ENCODE measurements around the gene DNAJB7.
A peak's percentile ranks its signal among the peaks of the same experiment; 100 is the strongest.
"Not testable (repeated sequence)": the region's sequence is repeated elsewhere in the genome, so short reads cannot be mapped to it uniquely, and the experiment has no call there.

The DNAJB7 gene

DNA sequence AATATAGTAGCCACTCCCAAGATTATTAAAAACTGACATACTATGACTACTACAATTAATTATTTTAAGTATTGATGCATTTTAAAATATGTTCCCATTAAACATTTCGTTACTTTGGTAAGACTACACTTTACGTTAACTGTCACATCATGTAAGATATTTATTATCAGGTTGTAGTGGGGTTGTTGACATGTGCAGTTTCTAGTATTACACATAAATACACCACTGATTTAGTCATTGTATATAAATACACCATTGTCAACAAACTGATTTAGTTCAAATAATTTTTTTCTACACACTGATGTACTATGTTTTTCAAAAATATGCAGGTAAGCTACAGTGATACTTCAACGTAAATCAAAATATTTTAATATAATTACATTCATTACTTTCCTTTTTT is 17.0 kb downstream of the DNAJB7 start:
- Histone ChIP-seq H3K27ac (ENCODE audit: low read depth, low read length) (no peak overlapping the region), H3K4me1 (ENCODE audit: control insufficient read depth, insufficient read depth, low read length) (no peaks in the 10 kb centered on the region), H3K9me3 (ENCODE audit: control insufficient read depth, insufficient read depth, low read depth, low read length) (no peaks in the 10 kb centered on the region), H3K27me3 (ENCODE audit: control insufficient read depth, insufficient read depth, low read length) (no peaks in the 10 kb centered on the region), H3K4me3 (ENCODE audit: low read depth, low read length) (no peak overlapping the region), H3K36me3 (ENCODE audit: control insufficient read depth, insufficient read depth, low read length) (peaks cover 98% of the 10 kb centered on the region), H3K9ac (ENCODE audit: low read length) (no peak overlapping the region)

DNA sequence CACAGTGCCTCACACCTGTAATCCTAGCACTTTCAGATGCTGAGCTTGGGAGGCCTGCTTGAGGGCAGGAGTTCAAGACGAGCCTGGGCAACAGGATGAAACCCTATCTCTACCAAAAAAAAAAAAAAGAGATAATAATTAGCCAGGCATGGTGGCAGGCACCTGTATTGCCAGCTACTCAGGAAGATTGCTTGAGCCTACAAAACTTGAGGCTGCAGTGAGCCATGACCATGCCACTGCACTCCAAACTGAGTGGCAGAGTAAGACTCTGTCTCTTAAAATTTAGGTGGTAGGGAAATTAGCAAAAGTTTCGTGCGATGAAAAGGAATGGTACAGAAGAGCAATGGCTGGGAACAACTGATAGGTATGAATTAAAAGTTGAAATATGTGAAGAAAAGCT is 23.4 kb downstream of the DNAJB7 start:
- H3K9me3 ChIP-seq (ENCODE audit: control insufficient read depth, insufficient read depth, low read depth, low read length), result no peaks in the 10 kb centered on the region
- H3K27me3 ChIP-seq (ENCODE audit: control insufficient read depth, insufficient read depth, low read length), result no peaks in the 10 kb centered on the region
- H3K36me3 ChIP-seq (ENCODE audit: control insufficient read depth, insufficient read depth, low read length), result peaks cover 94% of the 10 kb centered on the region
- no peak overlapping the region for H3K4me3 ChIP-seq (ENCODE audit: low read depth, low read length)
- H3K27ac ChIP-seq (ENCODE audit: low read depth, low read length), result no peak overlapping the region
- no peaks in the 10 kb centered on the region for H3K4me1 ChIP-seq (ENCODE audit: control insufficient read depth, insufficient read depth, low read length)
- no peak overlapping the region for H3K9ac ChIP-seq (ENCODE audit: low read length)

DNA sequence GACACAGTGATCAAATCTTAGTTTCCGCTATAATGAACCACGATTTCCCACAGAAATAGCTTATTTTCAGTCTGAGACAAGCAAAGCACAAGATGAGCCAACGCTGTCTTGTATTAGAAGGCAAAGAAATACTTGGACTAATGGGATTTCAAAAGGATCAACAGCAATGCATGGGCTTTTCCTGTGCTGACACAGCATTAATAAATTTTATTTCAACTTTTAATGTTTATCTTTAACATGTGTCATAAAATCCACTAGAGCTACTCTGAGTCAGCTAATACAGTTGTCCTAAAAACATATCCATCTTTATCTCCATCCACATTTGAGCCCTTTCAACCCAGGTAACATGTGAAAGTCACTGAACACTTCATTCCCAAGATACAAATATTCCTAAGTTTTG is 27.3 kb downstream of the DNAJB7 start:
- H3K9me3 ChIP-seq (ENCODE audit: control insufficient read depth, insufficient read depth, low read depth, low read length), result no peaks in the 10 kb centered on the region
- no peaks in the 10 kb centered on the region for H3K4me1 ChIP-seq (ENCODE audit: control insufficient read depth, insufficient read depth, low read length)
- no peak overlapping the region for H3K27ac ChIP-seq (ENCODE audit: low read depth, low read length)
- no peaks in the 10 kb centered on the region for H3K27me3 ChIP-seq (ENCODE audit: control insufficient read depth, insufficient read depth, low read length)
- no peak overlapping the region for H3K9ac ChIP-seq (ENCODE audit: low read length)
- no peak overlapping the region for H3K4me3 ChIP-seq (ENCODE audit: low read depth, low read length)
- peaks cover 93% of the 10 kb centered on the region for H3K36me3 ChIP-seq (ENCODE audit: control insufficient read depth, insufficient read depth, low read length)

GRCh38 chr22:40829131-40829530 is 32.8 kb downstream of the DNAJB7 start:
- peaks cover 89% of the 10 kb centered on the region for H3K36me3 ChIP-seq (ENCODE audit: control insufficient read depth, insufficient read depth, low read length)
- H3K27ac ChIP-seq (ENCODE audit: low read depth, low read length), result no peak overlapping the region
- no peaks in the 10 kb centered on the region for H3K9me3 ChIP-seq (ENCODE audit: control insufficient read depth, insufficient read depth, low read depth, low read length)
- H3K27me3 ChIP-seq (ENCODE audit: control insufficient read depth, insufficient read depth, low read length), result no peaks in the 10 kb centered on the region
- H3K4me1 ChIP-seq (ENCODE audit: control insufficient read depth, insufficient read depth, low read length), result peaks cover 11% of the 10 kb centered on the region
- H3K9ac ChIP-seq (ENCODE audit: low read length), result no peak overlapping the region
- H3K4me3 ChIP-seq (ENCODE audit: low read depth, low read length), result no peak overlapping the region

DNA sequence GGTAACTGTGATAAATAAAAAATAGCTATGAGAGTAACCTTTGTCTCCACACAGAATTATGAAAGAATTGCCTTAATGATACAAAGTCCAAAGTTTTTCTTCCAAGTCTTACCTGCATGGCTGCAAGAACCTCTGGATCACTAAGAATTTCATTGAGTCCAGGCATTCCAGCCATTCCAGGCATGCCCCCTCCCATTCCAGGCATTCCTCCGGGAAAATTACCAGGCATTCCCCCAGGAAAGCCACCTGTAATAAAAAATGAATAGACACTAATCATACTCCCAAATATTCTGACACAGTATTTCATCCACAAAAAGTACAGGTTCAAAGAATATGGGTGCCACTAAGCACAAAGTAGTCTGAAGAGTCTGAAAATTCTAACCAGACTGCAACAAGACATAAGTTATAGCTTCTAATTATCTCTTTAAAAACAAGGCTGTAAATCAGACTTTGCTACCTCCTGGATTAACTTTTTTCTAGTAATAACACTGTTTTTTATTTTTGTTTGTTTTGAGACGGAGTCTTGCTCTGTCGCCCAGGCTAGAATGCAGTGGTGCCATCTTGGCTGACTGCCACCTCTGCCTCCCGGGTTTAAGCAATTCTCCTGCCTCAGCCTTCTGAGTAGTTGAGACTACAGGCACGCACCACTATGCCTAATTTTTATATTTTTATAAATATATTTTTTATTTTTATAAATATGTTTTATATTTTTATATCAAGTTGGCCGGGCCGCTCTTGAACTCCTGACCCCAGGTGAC is 34.8 kb downstream of the DNAJB7 start:
- Histone ChIP-seq H3K4me1 (ENCODE audit: control insufficient read depth, insufficient read depth, low read length) (peaks cover 11% of the 10 kb centered on the region), H3K4me3 (ENCODE audit: low read depth, low read length) (no peak overlapping the region), H3K36me3 (ENCODE audit: control insufficient read depth, insufficient read depth, low read length) (peaks cover 89% of the 10 kb centered on the region), H3K27me3 (ENCODE audit: control insufficient read depth, insufficient read depth, low read length) (no peaks in the 10 kb centered on the region), H3K27ac (ENCODE audit: low read depth, low read length) (peak overlapping the region; percentile 67), H3K9ac (ENCODE audit: low read length) (no peak overlapping the region), H3K9me3 (ENCODE audit: control insufficient read depth, insufficient read depth, low read depth, low read length) (no peaks in the 10 kb centered on the region)

DNA sequence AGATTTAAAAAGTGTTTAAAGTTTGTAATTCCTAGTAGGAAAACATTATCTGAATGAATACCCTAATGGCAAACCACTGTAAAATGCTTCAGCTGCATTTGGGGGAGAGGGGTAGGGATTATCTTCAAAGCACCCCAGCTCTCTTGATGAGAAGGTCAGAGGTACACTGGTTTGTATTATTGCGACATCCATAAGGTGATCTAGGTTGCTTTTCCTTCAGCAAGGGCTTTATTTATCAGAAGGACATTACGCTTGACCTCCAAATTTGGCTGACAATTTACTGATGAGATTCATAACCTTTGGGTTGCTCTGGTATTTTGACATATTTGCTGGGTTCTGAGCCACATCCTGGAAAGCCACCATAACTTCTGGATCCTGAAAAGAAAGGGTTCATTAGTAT is 35.6 kb downstream of the DNAJB7 start:
- Histone ChIP-seq H3K27ac (ENCODE audit: low read depth, low read length) (peak overlapping the region; percentile 67), H3K4me1 (ENCODE audit: control insufficient read depth, insufficient read depth, low read length) (peaks cover 11% of the 10 kb centered on the region), H3K36me3 (ENCODE audit: control insufficient read depth, insufficient read depth, low read length) (peaks cover 80% of the 10 kb centered on the region)
- H3K27me3 ChIP-seq (ENCODE audit: control insufficient read depth, insufficient read depth, low read length); H3K9ac ChIP-seq (ENCODE audit: low read length); H3K9me3 ChIP-seq (ENCODE audit: control insufficient read depth, insufficient read depth, low read depth, low read length); H3K4me3 ChIP-seq (ENCODE audit: low read depth, low read length): not testable (repeated sequence)

GRCh38 chr22:40823426-40823825 is 38.5 kb downstream of the DNAJB7 start:
- Histone ChIP-seq H3K9me3 (ENCODE audit: control insufficient read depth, insufficient read depth, low read depth, low read length) (no peaks in the 10 kb centered on the region), H3K27me3 (ENCODE audit: control insufficient read depth, insufficient read depth, low read length) (no peaks in the 10 kb centered on the region), H3K4me3 (ENCODE audit: low read depth, low read length) (no peak overlapping the region), H3K9ac (ENCODE audit: low read length) (no peak overlapping the region), H3K4me1 (ENCODE audit: control insufficient read depth, insufficient read depth, low read length) (peaks cover 17% of the 10 kb centered on the region), H3K36me3 (ENCODE audit: control insufficient read depth, insufficient read depth, low read length) (peaks cover 51% of the 10 kb centered on the region), H3K27ac (ENCODE audit: low read depth, low read length) (no peak overlapping the region)

- Histone ChIP-seq H3K36me3 (ENCODE audit: control insufficient read depth, insufficient read depth, low read length) (peaks cover 24% of the 10 kb centered on the region), H3K4me3 (ENCODE audit: low read depth, low read length) (peak overlapping the region; percentile 53), H3K9ac (ENCODE audit: low read length) (no peak overlapping the region), H3K27ac (ENCODE audit: low read depth, low read length) (peak overlapping the region; percentile 26; the same call in 1 of the 2 replicates), H3K9me3 (ENCODE audit: control insufficient read depth, insufficient read depth, low read depth, low read length) (no peaks in the 10 kb centered on the region), H3K4me1 (ENCODE audit: control insufficient read depth, insufficient read depth, low read length) (peaks cover 7% of the 10 kb centered on the region; the same call in 1 of the 2 replicates), H3K27me3 (ENCODE audit: control insufficient read depth, insufficient read depth, low read length) (no peaks in the 10 kb centered on the region)
These were observed 42.2 kb downstream of the DNAJB7 start for GRCh38 chr22:40819599-40820140.

- H3K4me3 ChIP-seq (ENCODE audit: low read depth, low read length), result peak within 1 kb of the TSS; percentile 97
- peak within 1 kb of the TSS; percentile 61; the same call in 1 of the 2 replicates for H3K27ac ChIP-seq (ENCODE audit: low read depth, low read length)
- peak within 1 kb of the TSS; percentile 89 for H3K9ac ChIP-seq (ENCODE audit: low read length)
- H3K4me1 ChIP-seq (ENCODE audit: control insufficient read depth, insufficient read depth, low read length), result peaks cover 7% of the 10 kb centered on the region; the same call in 1 of the 2 replicates
- H3K27me3 ChIP-seq (ENCODE audit: control insufficient read depth, insufficient read depth, low read length), result no peaks in the 10 kb centered on the region
- H3K36me3 ChIP-seq (ENCODE audit: control insufficient read depth, insufficient read depth, low read length), result peaks cover 17% of the 10 kb centered on the region
- no peaks in the 10 kb centered on the region for H3K9me3 ChIP-seq (ENCODE audit: control insufficient read depth, insufficient read depth, low read depth, low read length)
These were observed 42.9 kb downstream of the DNAJB7 start, which contains the start of gene SLC25A17 for GRCh38 chr22:40818747-40819598. TSS of gene SLC25A17 (minus strand) at chr22:40819346. CDS start at chr22:40819248, 98 bp downstream.

DNA sequence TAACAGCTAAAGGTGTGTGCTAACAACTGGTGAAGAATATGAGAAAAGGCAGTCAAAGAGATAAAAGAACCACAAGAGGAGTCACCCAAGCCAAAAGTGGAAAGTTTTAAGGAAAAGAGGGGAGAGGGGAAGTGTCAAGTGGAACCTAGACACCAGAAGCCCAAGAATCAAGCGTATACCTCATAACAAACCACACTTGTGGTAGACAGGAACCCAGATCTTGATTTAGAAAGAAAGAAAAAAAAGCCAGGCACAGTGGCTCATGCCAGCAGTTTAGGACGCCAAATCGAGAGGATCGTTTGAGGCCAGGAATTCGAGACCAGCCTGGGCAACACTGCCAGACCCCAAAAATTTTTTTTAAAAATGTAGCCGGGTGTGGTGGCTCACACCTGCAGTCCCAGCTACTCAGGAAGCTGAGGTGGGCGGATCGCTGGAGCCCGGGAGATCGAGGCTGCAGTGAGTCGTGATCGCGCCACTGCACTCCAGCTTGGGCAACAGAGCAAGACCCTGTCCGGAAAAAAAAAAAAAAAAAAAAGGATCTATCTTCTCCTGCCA is 43.6 kb downstream of the DNAJB7 start:
- Histone ChIP-seq H3K36me3 (ENCODE audit: control insufficient read depth, insufficient read depth, low read length) (peaks cover 11% of the 10 kb centered on the region; the same call in 1 of the 2 replicates), H3K4me3 (ENCODE audit: low read depth, low read length) (peak overlapping the region; percentile 97), H3K9me3 (ENCODE audit: control insufficient read depth, insufficient read depth, low read depth, low read length) (no peaks in the 10 kb centered on the region), H3K27me3 (ENCODE audit: control insufficient read depth, insufficient read depth, low read length) (no peaks in the 10 kb centered on the region), H3K9ac (ENCODE audit: low read length) (peak overlapping the region; percentile 89), H3K4me1 (ENCODE audit: control insufficient read depth, insufficient read depth, low read length) (peaks cover 7% of the 10 kb centered on the region; the same call in 1 of the 2 replicates), H3K27ac (ENCODE audit: low read depth, low read length) (no peak overlapping the region; the same call in 1 of the 2 replicates)
